ENCODE data around the gene ATF7IP2.

Gene ATF7IP2

GRCh38 chr16:10480151-10480550 is 94.3 kb downstream of the ATF7IP2 start:
- ChIA-PET CTCF (interaction anchor here (1.3 kb wide), 1 partner anchor 10 kb away, joined by 3 read pairs; no protein-coding TSS in a partner anchor), POLR2A (no interaction called here)
- TF ChIP-seq, protein P1, sequence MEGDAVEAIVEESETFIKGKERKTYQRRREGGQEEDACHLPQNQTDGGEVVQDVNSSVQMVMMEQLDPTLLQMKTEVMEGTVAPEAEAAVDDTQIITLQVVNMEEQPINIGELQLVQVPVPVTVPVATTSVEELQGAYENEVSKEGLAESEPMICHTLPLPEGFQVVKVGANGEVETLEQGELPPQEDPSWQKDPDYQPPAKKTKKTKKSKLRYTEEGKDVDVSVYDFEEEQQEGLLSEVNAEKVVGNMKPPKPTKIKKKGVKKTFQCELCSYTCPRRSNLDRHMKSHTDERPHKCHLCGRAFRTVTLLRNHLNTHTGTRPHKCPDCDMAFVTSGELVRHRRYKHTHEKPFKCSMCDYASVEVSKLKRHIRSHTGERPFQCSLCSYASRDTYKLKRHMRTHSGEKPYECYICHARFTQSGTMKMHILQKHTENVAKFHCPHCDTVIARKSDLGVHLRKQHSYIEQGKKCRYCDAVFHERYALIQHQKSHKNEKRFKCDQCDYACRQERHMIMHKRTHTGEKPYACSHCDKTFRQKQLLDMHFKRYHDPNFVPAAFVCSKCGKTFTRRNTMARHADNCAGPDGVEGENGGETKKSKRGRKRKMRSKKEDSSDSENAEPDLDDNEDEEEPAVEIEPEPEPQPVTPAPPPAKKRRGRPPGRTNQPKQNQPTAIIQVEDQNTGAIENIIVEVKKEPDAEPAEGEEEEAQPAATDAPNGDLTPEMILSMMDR (IDR thresholded peaks at IDR 0.05; ENCODE audit: control extremely low read depth, extremely low read depth, low read depth, missing control alignments), result no peak
- no peak for DNase-seq (ENCODE audit: extremely low spot score)

GRCh38 chr16:10485159-10485558 is 99.3 kb downstream of the ATF7IP2 start:
- ChIA-PET POLR2A (no interaction called here), CTCF (interaction anchor here (0.9 kb wide), 1 partner anchor 24 kb away, joined by 3 read pairs; no protein-coding TSS in a partner anchor)
- DNase-seq (ENCODE audit: extremely low spot score), result no peak
- TF ChIP-seq, protein P1 (IDR thresholded peaks at IDR 0.05; ENCODE audit: control extremely low read depth, extremely low read depth, low read depth, missing control alignments), result no peak

DNA sequence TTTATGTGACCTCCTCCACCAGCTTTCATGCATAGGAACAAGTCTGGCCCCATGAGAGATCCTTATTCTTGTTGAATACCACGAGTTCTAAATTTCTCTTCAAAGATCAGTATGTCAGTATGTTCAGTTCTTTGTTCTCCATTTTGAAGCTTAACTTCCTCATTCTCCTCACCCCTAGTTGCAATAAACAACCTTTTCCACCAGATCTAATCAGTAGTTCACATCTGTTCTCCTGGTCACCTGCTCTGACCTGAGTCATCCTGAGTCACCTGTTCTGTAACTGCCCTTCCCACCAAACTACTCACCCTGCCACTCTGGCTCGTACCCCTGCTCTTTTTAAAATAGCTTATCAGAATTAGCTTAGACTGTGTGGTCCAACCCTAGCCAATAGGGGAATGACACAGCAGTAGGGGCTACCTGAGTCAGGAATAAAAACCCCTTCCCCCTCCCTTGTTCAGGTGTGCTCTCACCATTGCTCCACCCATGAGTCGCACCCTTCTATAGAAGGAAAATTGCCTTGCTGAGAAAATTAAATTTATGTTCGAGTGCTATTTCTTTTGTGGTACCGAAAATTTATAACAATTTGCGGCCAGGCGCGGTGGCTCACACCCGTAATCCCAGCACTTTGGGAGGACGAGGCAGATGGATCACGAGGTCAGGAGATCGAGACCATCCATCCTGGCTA is 100.0 kb downstream of the ATF7IP2 start:
- POLR2A ChIA-PET, result no interaction called here
- CTCF ChIA-PET, result no interaction called here
- no peak for DNase-seq (ENCODE audit: extremely low spot score)
- TF ChIP-seq, protein P1 (IDR thresholded peaks at IDR 0.05; ENCODE audit: control extremely low read depth, extremely low read depth, low read depth, missing control alignments), result no peak

DNA sequence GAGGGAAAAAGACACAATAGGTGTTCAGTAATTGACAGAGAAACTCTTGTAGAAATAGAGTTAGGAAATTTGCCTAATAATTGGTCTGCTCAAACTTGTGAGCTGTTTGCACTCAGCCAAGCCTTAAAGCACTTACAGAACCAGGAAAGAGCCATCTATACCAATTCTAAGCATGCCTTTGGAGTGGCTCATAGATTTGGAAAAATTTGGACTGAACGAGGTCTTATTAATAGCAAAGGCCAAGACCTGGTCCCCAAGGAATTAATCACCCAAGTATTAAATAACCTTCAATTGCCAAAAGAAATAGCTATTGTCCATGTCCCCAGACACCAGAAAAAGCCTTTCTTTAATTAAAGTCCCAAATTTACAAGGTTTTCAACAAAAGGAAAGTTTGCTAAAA is 104.3 kb downstream of the ATF7IP2 start:
- ChIA-PET CTCF (interaction anchor here (1.0 to 1.3 kb wide), 3 partner anchors 9 to 173 kb away, joined by 3 read pairs; no protein-coding TSS in a partner anchor), POLR2A (no interaction called here)
- no peak for DNase-seq (ENCODE audit: extremely low spot score)
- TF ChIP-seq, protein P1 (IDR thresholded peaks at IDR 0.05; ENCODE audit: control extremely low read depth, extremely low read depth, low read depth, missing control alignments), result no peak

- TF ChIP-seq, protein P1 (IDR thresholded peaks at IDR 0.05; ENCODE audit: control extremely low read depth, extremely low read depth, low read depth, missing control alignments), result no peak
- no peak for DNase-seq (ENCODE audit: extremely low spot score)
- ChIA-PET CTCF (interaction anchor here (1.4 to 3.1 kb wide), 5 partner anchors 12 to 243 kb away, joined by 3 to 12 read pairs (median 6); no protein-coding TSS in a partner anchor), POLR2A (no interaction called here)
These were observed 107.4 kb downstream of the ATF7IP2 start for GRCh38 chr16:10493276-10493675.

- no peak for DNase-seq (ENCODE audit: extremely low spot score)
- ChIA-PET CTCF (interaction anchor here (3.1 kb wide), 1 partner anchor 16 kb away, joined by 12 read pairs; no protein-coding TSS in a partner anchor), POLR2A (no interaction called here)
- TF ChIP-seq, protein P1 (IDR thresholded peaks at IDR 0.05; ENCODE audit: control extremely low read depth, extremely low read depth, low read depth, missing control alignments), result no peak
These were observed 108.6 kb downstream of the ATF7IP2 start for GRCh38 chr16:10494343-10495030.
